GM19099 (cell line): Measurements from ENCODE around the gene ZNF30.

Experiments
- POLR2A ChIP-seq: IDR thresholded peaks from 3 replicates; pipeline ENCODE4 v1.6.1; 2011; ENCODE audit warnings: low read depth; ENCODE audit not compliant: insufficient read length; ENCODE audit errors: extremely low read depth

Gene ZNF30

DNA sequence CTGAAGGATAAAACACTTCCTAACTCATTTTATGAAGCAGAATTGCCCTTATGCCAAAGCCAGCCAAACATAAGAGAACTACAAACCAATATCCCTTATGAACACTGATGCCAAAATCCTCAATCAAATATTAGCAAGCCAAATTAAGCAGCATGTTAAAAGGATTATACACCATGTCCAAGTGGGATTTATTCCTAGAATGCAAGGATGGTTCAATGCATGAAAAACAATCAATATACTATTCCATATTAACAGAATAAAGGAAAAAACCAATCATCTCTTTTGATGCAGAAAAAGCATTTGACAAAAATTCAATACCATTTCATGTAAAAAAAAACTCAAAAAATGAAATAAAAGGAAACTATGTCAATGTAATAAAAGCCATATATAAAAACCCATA is 26.4 kb downstream of the ZNF30 start:
- TF ChIP-seq POLR2A, result no peak

DNA sequence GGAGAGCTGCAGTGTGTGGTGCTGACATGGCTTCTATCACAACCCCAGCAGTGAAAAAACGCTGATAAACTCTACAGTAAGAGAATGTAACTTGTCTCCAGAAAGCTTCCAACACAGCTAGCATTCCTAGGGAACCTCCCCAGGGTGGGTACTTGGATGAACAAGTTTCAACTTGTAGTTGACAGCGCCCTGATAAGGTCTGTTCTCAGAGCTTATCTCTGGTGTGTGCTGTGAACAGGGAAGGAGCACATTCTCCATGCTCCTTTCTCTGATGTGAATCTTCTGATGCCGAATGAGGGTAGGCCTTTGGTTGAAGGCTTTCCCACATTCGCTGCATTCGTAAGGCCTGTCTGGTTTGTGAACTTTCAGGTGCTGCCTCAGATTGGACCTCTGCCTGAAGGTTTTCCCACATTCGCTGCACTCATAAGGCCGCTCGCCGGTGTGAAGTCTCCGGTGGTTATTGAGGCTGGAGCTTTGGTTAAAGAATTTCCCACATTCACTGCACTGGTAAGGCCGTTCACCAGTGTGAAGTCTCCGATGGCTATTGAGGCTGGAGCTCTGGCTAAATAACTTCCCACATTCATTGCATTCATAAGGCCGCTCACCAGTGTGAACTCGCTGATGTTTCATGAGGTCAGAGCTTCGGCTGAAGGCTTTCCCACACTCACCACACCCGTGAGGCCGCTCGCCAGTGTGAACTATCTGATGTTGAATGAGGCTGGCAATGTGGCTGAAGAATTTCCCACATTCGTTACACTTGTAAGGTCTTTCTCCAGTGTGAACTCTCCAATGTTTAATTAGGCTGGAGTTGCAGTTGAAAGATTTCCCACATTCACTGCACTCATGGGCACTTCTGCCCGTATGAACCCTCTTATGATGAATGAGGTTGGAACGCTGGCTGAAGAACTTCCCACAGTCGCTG is 31.4 kb downstream of the ZNF30 start:
- TF ChIP-seq POLR2A, result no peak

GRCh38 chr19:34959021-34959420 is 32.3 kb downstream of the ZNF30 start:
- TF ChIP-seq POLR2A, result no peak

DNA sequence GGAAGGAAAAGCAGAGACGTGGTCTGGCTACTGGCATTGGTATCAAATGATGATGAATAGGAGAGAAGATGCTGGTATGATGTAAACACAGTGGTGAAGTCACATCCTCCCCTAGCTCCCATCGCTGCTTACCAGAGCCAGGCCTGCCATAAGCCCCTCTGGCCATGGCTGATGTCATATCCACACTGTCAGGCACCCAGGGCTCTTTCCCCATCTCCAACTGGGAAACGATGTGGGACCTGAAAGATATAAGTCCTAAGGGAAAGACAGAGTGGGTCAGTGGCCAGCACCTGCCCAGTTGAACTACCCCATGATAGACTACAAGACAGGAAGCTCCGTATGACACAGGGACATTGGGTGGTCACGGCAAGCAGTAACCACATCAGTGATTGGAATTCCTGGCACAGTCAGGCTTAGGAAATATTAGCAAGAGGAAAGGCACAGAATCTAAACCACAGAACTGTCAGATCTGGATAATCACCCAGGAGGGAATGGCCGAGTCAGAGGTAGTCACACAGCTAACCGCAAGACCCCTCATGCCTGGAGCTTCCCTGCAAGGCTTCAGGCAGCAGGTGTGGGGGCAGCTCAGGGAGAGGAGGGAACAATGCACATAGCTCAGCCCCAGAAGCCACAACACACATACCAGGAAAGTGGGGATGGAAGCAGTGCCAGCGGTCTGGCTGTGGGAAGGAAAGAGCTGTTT is 33.6 kb downstream of the ZNF30 start:
- no peak for TF ChIP-seq POLR2A

- TF ChIP-seq POLR2A, result no peak
Observed at GRCh38 chr19:34960940-34961679, 34.4 kb downstream of the ZNF30 start.

DNA sequence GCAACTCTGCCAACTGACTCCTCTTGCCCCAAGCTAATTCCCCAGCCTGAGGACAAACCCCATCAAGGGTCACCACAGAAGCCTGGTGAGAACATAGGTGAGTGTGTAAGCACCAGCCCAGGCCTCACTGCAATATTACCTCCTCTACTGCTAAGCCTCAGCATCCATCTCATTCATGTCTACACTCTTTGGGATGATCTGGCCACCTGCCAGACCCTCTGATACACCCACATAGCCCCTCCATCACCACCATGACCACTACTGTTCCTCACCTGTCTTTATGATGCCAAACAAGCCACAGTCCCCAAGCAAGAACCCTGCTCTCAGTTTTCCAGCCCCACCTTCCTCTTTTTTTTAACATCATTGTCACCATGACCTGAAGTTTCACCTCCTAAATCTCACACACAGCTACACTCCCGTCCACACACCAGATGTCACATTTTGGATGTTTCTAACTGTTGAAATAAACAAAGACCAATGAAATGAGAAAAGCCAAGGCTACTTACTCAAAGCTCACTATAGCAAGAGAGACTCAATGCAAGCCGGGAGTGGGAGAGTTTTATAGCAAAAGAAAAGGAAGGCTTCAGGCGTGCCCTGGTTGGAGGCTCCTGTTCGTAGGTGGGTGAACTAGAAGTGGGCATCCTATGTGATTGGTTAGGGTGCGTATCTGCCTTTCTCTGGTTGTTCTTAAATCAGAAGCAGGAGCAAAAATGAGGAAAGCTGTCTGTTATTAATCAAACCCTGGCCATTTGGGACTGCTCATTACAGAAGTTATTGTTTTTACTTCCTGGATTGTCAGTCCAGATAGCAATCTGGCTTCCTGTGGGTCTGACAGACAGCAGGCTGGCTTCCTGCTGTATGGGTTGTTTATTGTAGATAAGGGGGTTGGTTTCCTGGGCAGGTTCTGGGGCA is 35.3 kb downstream of the ZNF30 start:
- no peak for TF ChIP-seq POLR2A

GRCh38 chr19:34962687-34963572 is 36.2 kb downstream of the ZNF30 start:
- no peak for TF ChIP-seq POLR2A

GRCh38 chr19:34963573-34964406 is 37.1 kb downstream of the ZNF30 start, which contains the start of gene ZNF792:
TSS of gene ZNF792 (minus strand) at chr19:34964229. CDS start at chr19:34963662, 567 bp downstream.
- peak; percentile 65 for TF ChIP-seq POLR2A

GRCh38 chr19:34964598-34964997 is 37.9 kb downstream of the ZNF30 start:
- no peak for TF ChIP-seq POLR2A

DNA sequence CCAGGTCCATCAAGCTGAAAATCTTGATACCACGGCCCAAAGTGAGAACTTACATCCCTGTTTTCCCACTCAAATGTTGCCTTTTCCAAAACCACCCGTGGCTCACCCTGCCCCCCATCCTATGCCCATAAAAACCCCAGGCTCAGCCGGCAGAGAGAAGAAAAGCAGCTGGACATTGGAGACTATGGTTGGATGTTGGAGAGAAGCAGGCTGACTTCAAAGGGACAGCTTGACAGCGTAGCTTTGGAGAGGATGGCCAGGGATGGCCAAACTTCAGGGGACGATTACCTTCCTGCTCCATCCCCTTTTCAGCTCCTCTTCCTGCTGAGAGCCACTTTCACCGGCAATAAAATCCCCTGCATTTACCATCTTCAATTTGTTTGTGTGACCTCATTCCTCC is 40.8 kb downstream of the ZNF30 start:
- TF ChIP-seq POLR2A, result no peak

DNA sequence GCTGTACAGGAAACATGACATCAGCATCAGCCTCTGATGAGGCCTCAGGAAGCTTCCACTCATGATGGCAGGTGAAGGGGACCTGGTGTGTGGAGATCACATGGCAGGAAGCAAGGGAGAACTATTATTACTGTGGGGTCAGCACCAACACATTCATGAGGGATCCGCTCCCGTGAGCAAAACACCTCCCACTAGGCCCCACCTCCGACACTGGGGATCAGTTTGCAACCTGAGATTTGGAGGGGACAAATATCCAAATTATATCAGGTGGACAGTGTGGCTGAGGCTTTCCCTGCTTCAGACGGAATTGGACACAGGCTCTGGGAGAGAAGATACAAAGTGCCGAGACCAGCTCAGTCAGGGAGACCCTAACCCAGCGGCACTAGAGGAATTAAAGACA is 43.0 kb downstream of the ZNF30 start:
- no peak for TF ChIP-seq POLR2A

- TF ChIP-seq POLR2A, result no peak
Observed at GRCh38 chr19:34972163-34972705, 45.5 kb downstream of the ZNF30 start.
